ENCODE results near the gene CHN2. TPM values are rescaled to one million over a fixed set of nuclear protein-coding genes. Genes with fewer than 3 reads are reported as not detected.

CHN2 gene
- total RNA-seq, 4 donors from 2014 or later, result 7.6 to 15.3 (median 10.0) TPM

- TF ChIP-seq EP300 (IDR thresholded peaks at IDR 0.05) (no peak), CTCF (IDR thresholded peaks at IDR 0.05) (no peak), POLR2AphosphoS5 (IDR thresholded peaks at IDR 0.05) (no peak), POLR2A (IDR thresholded peaks at IDR 0.05) (no peak)
- no peaks in the 10 kb centered on the region for H3K36me3 ChIP-seq
- no peak overlapping the region for H3K27ac ChIP-seq
- 88 to 93% methylated on average over 3 to 5 of the region's 9 CpGs for WGBS, 2 donors (ENCODE audit: low coverage in 1 of 2)
- peaks cover 0 to 6% (median 0%) of the 10 kb centered on the region in 3 donors for H3K9me3 ChIP-seq
- no peak for ATAC-seq
- H3K4me1 ChIP-seq, result no peaks in the 10 kb centered on the region
- H3K27me3 ChIP-seq, result no peaks in the 10 kb centered on the region
- H3K4me3 ChIP-seq, result no peak overlapping the region
Measured at GRCh38 chr7:29309041-29309854, 114.7 kb downstream of the CHN2 start.

GRCh38 chr7:29310625-29311024 lies 116.0 kb downstream of the CHN2 start:
- ATAC-seq, result no peak
- Histone ChIP-seq H3K27me3 (no peaks in the 10 kb centered on the region), H3K4me1 (no peaks in the 10 kb centered on the region), H3K9me3 (peaks cover 0 to 6% (median 0%) of the 10 kb centered on the region in 3 donors), H3K4me3 (no peak overlapping the region), H3K27ac (no peak overlapping the region), H3K36me3 (no peaks in the 10 kb centered on the region)
- no peak for TF ChIP-seq POLR2A (IDR thresholded peaks at IDR 0.05)
- no peak for TF ChIP-seq EP300 (IDR thresholded peaks at IDR 0.05)
- no peak for TF ChIP-seq POLR2AphosphoS5 (IDR thresholded peaks at IDR 0.05)
- TF ChIP-seq CTCF (IDR thresholded peaks at IDR 0.05), result no peak

- no peaks in the 10 kb centered on the region for H3K36me3 ChIP-seq
- H3K27me3 ChIP-seq, result no peaks in the 10 kb centered on the region
- no peak for ATAC-seq
- no peak overlapping the region for H3K4me3 ChIP-seq
- TF ChIP-seq POLR2AphosphoS5 (IDR thresholded peaks at IDR 0.05), result no peak
- no peak for TF ChIP-seq CTCF (IDR thresholded peaks at IDR 0.05)
- no peak for TF ChIP-seq EP300 (IDR thresholded peaks at IDR 0.05)
- no peak for TF ChIP-seq POLR2A (IDR thresholded peaks at IDR 0.05)
- peaks cover 0 to 6% (median 0%) of the 10 kb centered on the region in 3 donors for H3K9me3 ChIP-seq
- H3K27ac ChIP-seq, result no peak overlapping the region
- H3K4me1 ChIP-seq, result no peaks in the 10 kb centered on the region
- WGBS, 2 donors (ENCODE audit: low coverage in 1 of 2), result 90 to 94% methylated on average over 2 to 3 of the region's 3 CpGs
Measured at GRCh38 chr7:29311314-29311713, 116.7 kb downstream of the CHN2 start.

GRCh38 chr7:29314148-29314547 lies 119.6 kb downstream of the CHN2 start:
- H3K36me3 ChIP-seq, result no peaks in the 10 kb centered on the region
- WGBS, 2 donors (ENCODE audit: low coverage in 1 of 2), result 82 to 100% methylated on average over 1 of the region's 1 CpG
- no peaks in the 10 kb centered on the region for H3K27me3 ChIP-seq
- no peaks in the 10 kb centered on the region for H3K4me1 ChIP-seq
- ATAC-seq, result no peak
- H3K27ac ChIP-seq, result no peak overlapping the region
- H3K9me3 ChIP-seq, result peaks cover 0 to 6% (median 0%) of the 10 kb centered on the region in 3 donors
- no peak for TF ChIP-seq EP300 (IDR thresholded peaks at IDR 0.05)
- no peak for TF ChIP-seq POLR2A (IDR thresholded peaks at IDR 0.05)
- no peak for TF ChIP-seq POLR2AphosphoS5 (IDR thresholded peaks at IDR 0.05)
- TF ChIP-seq CTCF (IDR thresholded peaks at IDR 0.05), result no peak
- no peak overlapping the region for H3K4me3 ChIP-seq
